ENCODE data around the gene DYSF.

The DYSF gene

GRCh38 chr2:71720596-71721361, 267.4 kb downstream of the DYSF start:
- no peak overlapping the region for H3K4me3 ChIP-seq (replicated peaks; ENCODE audit: low read depth, low read length)
- DNase-seq (ENCODE audit: low read depth) = no peak
- TF ChIP-seq, protein P1, sequence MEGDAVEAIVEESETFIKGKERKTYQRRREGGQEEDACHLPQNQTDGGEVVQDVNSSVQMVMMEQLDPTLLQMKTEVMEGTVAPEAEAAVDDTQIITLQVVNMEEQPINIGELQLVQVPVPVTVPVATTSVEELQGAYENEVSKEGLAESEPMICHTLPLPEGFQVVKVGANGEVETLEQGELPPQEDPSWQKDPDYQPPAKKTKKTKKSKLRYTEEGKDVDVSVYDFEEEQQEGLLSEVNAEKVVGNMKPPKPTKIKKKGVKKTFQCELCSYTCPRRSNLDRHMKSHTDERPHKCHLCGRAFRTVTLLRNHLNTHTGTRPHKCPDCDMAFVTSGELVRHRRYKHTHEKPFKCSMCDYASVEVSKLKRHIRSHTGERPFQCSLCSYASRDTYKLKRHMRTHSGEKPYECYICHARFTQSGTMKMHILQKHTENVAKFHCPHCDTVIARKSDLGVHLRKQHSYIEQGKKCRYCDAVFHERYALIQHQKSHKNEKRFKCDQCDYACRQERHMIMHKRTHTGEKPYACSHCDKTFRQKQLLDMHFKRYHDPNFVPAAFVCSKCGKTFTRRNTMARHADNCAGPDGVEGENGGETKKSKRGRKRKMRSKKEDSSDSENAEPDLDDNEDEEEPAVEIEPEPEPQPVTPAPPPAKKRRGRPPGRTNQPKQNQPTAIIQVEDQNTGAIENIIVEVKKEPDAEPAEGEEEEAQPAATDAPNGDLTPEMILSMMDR (IDR thresholded peaks at IDR 0.05; ENCODE audit: low read length, missing control alignments) = no peak

- no peak for DNase-seq (ENCODE audit: low read depth)
- TF ChIP-seq, protein P1 (IDR thresholded peaks at IDR 0.05; ENCODE audit: low read length, missing control alignments) = no peak
- no peak overlapping the region for H3K4me3 ChIP-seq (replicated peaks; ENCODE audit: low read depth, low read length)
These were observed 268.0 kb downstream of the DYSF start for GRCh38 chr2:71721362-71721665.

DNA sequence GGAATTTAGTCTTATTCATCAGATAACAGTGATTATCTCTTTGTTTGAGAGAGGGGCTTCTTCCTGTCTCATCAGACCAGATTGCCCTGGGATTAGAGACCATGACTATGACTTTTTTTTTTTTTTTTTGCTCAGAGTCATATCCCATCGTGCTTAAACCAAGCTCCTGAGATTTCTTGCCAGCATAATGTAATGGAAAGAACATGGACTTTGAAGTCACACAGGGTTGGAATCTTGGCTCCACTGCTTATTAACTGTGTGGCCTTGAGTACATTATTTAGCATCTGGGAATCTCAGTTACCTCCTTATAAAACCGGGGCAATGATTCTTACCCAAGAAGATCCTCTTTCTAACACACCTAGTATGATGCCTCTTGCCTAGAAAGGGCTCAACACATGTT, 268.3 kb downstream of the DYSF start:
- TF ChIP-seq, protein P1 (IDR thresholded peaks at IDR 0.05; ENCODE audit: low read length, missing control alignments) = no peak
- DNase-seq (ENCODE audit: low read depth) = no peak
- no peak overlapping the region for H3K4me3 ChIP-seq (replicated peaks; ENCODE audit: low read depth, low read length)

DNA sequence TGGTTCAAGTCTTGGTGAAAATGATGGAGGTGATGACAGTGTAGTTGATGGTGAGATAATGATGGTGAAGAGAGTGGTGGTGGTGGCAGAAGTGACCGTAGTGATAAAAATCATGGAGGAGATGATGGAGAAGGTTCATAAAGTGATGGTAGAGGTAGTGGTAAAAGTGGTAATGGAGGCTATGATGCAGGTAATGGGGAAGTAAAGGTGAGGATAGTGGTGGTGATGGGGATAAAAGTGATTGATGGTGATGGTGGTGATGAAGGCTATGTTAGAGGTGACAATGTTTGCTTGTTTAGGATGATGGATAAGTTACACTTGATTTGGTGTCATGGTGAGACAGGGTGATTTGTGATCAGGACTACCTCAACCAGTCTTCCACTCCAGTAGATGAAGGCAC, 268.9 kb downstream of the DYSF start:
- DNase-seq (ENCODE audit: low read depth) = no peak
- no peak overlapping the region for H3K4me3 ChIP-seq (replicated peaks; ENCODE audit: low read depth, low read length)

GRCh38 chr2:71724793-71725192, 271.4 kb downstream of the DYSF start:
- DNase-seq (ENCODE audit: low read depth) = no peak
- TF ChIP-seq, protein P1 (IDR thresholded peaks at IDR 0.05; ENCODE audit: low read length, missing control alignments) = no peak
- no peak overlapping the region for H3K4me3 ChIP-seq (replicated peaks; ENCODE audit: low read depth, low read length)

More for the DNA sequence above, 268.9 kb downstream of the DYSF start:
- TF ChIP-seq, protein P1 (IDR thresholded peaks at IDR 0.05; ENCODE audit: low read length, missing control alignments) = no peak

GRCh38 chr2:71725836-71726235, 272.5 kb downstream of the DYSF start:
- TF ChIP-seq, protein P1 (IDR thresholded peaks at IDR 0.05; ENCODE audit: low read length, missing control alignments) = no peak
- no peak overlapping the region for H3K4me3 ChIP-seq (replicated peaks; ENCODE audit: low read depth, low read length)
- no peak for DNase-seq (ENCODE audit: low read depth)

DNA sequence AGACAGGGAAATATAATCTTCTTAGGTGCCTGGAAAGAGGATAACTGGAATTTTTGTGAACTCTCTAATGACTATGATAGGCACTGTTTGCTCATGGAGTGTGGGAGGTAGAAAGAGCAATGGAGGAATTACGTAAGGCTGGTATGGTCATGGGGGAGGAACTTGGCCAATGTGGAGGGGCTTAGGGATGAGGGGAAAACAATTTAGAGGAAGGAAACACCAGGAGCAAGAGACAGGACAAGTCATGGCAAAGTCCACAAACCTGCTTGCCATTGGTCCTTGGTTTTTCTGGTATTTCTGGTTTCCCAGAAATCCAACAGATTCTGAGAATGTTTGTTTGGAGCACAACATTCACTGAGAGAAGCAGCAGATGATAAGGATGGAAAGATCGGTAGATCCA, 274.2 kb downstream of the DYSF start:
- H3K4me3 ChIP-seq (replicated peaks; ENCODE audit: low read depth, low read length) = no peak overlapping the region
- DNase-seq (ENCODE audit: low read depth) = no peak

More for the DNA sequence above, 274.2 kb downstream of the DYSF start:
- TF ChIP-seq, protein P1 (IDR thresholded peaks at IDR 0.05; ENCODE audit: low read length, missing control alignments) = no peak
